Measurements from ENCODE around the gene RPS16. TPM values are rescaled to one million over a fixed set of nuclear protein-coding genes. Genes with fewer than 3 reads are reported as not detected.

RPS16 gene
- total and polyA plus RNA-seq, 2 of the 13 experiments (the other 11 are each of a cell fraction or from before 2014, with no cell fraction given), result 488 to 2,583 TPM

DNA sequence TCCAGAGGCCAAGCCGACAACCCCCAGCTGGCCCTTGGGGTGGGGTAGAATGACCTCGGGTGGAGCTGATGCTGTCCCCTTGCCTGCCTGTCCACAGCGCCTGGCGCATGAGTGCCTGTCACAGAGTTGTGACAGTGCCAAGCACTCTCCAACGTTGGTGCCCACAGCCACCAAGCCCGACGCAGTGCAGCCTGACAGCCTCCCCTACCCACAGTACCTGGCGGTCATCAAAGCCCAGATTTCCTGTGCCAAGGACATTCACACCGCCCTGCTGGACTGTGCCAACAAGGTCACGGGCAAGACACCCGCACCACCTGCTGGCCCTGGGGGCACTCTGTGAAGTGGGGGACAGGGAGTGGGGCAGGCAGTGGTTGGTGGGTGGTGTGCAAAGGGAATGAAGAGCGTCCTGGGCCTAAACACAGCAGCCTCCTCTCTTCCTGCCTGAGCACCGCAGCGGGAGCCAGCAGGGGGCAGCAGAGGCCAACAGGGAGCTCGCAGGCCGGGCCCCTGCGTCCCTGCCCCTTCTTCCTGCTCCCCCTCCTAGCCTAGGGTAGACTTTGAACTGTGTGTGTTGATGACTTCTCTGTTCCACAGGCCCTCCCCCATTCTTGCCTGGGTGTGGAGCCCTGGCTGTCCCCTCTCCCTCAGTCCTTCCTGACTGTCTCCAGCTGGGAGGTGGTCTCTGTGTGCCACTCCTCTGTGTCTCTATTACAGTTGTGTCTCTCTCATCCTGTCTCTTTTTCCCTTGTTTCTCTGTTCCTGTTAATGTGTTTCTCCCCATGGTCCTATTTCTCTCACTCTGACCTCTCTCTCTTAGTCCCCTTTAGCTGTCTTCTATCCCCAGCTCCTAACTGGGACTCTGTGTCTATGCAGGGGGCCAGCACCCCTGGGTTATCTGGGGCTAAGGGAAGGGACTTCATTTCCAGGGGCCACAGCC lies 38.1 kb downstream of the RPS16 start (continued):
- TF ChIP-seq DPF2 (CRISPR knock-in tag; IDR thresholded peaks at IDR 0.05; ENCODE audit: borderline replicate concordance, low read depth), result peak; percentile 37; the same call in 1 of the 2 replicates
- TF ChIP-seq ZNF614 (CRISPR knock-in tag; IDR thresholded peaks at IDR 0.05; ENCODE audit: borderline replicate concordance), result 0 out of 2 replicates have a peak, but pooled peaks have one; percentile 44
- TF ChIP-seq ZNF136 (CRISPR knock-in tag; IDR thresholded peaks at IDR 0.05; ENCODE audit: low read depth), result no peak
- TF ChIP-seq, protein P1, sequence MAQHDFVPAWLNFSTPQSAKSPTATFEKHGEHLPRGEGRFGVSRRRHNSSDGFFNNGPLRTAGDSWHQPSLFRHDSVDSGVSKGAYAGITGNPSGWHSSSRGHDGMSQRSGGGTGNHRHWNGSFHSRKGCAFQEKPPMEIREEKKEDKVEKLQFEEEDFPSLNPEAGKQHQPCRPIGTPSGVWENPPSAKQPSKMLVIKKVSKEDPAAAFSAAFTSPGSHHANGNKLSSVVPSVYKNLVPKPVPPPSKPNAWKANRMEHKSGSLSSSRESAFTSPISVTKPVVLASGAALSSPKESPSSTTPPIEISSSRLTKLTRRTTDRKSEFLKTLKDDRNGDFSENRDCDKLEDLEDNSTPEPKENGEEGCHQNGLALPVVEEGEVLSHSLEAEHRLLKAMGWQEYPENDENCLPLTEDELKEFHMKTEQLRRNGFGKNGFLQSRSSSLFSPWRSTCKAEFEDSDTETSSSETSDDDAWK (CRISPR knock-in tag; IDR thresholded peaks at IDR 0.05), result no peak
- TF ChIP-seq MTF1 (CRISPR knock-in tag; IDR thresholded peaks at IDR 0.05), result peak; percentile 68; the same call in 1 of the 2 replicates
- TF ChIP-seq HDAC2 (CRISPR knock-in tag; IDR thresholded peaks at IDR 0.05), result peak; percentile 85
- peak; percentile 92 for TF ChIP-seq ERF (CRISPR knock-in tag; IDR thresholded peaks at IDR 0.05)
- no peak for TF ChIP-seq SIN3B (IDR thresholded peaks at IDR 0.05; ENCODE audit: low read length)
- peak; percentile 90 for TF ChIP-seq MIER3 (CRISPR knock-in tag; IDR thresholded peaks at IDR 0.05; ENCODE audit: borderline replicate concordance)
- no peak for TF ChIP-seq ZFP82 (CRISPR knock-in tag; IDR thresholded peaks at IDR 0.05; ENCODE audit: borderline replicate concordance)
- TF ChIP-seq, protein P2, sequence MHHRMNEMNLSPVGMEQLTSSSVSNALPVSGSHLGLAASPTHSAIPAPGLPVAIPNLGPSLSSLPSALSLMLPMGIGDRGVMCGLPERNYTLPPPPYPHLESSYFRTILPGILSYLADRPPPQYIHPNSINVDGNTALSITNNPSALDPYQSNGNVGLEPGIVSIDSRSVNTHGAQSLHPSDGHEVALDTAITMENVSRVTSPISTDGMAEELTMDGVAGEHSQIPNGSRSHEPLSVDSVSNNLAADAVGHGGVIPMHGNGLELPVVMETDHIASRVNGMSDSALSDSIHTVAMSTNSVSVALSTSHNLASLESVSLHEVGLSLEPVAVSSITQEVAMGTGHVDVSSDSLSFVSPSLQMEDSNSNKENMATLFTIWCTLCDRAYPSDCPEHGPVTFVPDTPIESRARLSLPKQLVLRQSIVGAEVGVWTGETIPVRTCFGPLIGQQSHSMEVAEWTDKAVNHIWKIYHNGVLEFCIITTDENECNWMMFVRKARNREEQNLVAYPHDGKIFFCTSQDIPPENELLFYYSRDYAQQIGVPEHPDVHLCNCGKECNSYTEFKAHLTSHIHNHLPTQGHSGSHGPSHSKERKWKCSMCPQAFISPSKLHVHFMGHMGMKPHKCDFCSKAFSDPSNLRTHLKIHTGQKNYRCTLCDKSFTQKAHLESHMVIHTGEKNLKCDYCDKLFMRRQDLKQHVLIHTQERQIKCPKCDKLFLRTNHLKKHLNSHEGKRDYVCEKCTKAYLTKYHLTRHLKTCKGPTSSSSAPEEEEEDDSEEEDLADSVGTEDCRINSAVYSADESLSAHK (CRISPR knock-in tag; IDR thresholded peaks at IDR 0.05; ENCODE audit: borderline replicate concordance), result no peak
- no peak for TF ChIP-seq ZKSCAN1 (IDR thresholded peaks at IDR 0.05; ENCODE audit: low read length)
- TF ChIP-seq ZFP1 (CRISPR knock-in tag; IDR thresholded peaks at IDR 0.05), result peak; percentile 57; the same call in 1 of the 2 replicates
- TF ChIP-seq SRSF1 (optimal IDR thresholded peaks at IDR 0.05; ENCODE audit: low read depth, low read length), result no peak
- TF ChIP-seq, protein P3, sequence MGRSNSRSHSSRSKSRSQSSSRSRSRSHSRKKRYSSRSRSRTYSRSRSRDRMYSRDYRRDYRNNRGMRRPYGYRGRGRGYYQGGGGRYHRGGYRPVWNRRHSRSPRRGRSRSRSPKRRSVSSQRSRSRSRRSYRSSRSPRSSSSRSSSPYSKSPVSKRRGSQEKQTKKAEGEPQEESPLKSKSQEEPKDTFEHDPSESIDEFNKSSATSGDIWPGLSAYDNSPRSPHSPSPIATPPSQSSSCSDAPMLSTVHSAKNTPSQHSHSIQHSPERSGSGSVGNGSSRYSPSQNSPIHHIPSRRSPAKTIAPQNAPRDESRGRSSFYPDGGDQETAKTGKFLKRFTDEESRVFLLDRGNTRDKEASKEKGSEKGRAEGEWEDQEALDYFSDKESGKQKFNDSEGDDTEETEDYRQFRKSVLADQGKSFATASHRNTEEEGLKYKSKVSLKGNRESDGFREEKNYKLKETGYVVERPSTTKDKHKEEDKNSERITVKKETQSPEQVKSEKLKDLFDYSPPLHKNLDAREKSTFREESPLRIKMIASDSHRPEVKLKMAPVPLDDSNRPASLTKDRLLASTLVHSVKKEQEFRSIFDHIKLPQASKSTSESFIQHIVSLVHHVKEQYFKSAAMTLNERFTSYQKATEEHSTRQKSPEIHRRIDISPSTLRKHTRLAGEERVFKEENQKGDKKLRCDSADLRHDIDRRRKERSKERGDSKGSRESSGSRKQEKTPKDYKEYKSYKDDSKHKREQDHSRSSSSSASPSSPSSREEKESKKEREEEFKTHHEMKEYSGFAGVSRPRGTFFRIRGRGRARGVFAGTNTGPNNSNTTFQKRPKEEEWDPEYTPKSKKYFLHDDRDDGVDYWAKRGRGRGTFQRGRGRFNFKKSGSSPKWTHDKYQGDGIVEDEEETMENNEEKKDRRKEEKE (IDR thresholded peaks at IDR 0.05), result no peak
- no peak for TF ChIP-seq ZNF33A (CRISPR knock-in tag; IDR thresholded peaks at IDR 0.05; ENCODE audit: borderline replicate concordance)
- no peak for TF ChIP-seq ZNF343 (CRISPR knock-in tag; IDR thresholded peaks at IDR 0.05)
- TF ChIP-seq ZNF260 (CRISPR knock-in tag; IDR thresholded peaks at IDR 0.05; ENCODE audit: borderline replicate concordance, low read depth), result no peak
- no peak for TF ChIP-seq ZBTB42 (CRISPR knock-in tag; IDR thresholded peaks at IDR 0.05)
- TF ChIP-seq CCDC6 (CRISPR knock-in tag; IDR thresholded peaks at IDR 0.05), result no peak
- TF ChIP-seq, protein P4, sequence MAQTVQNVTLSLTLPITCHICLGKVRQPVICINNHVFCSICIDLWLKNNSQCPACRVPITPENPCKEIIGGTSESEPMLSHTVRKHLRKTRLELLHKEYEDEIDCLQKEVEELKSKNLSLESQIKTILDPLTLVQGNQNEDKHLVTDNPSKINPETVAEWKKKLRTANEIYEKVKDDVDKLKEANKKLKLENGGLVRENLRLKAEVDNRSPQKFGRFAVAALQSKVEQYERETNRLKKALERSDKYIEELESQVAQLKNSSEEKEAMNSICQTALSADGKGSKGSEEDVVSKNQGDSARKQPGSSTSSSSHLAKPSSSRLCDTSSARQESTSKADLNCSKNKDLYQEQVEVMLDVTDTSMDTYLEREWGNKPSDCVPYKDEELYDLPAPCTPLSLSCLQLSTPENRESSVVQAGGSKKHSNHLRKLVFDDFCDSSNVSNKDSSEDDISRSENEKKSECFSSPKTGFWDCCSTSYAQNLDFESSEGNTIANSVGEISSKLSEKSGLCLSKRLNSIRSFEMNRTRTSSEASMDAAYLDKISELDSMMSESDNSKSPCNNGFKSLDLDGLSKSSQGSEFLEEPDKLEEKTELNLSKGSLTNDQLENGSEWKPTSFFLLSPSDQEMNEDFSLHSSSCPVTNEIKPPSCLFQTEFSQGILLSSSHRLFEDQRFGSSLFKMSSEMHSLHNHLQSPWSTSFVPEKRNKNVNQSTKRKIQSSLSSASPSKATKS (CRISPR knock-in tag; IDR thresholded peaks at IDR 0.05), result 0 out of 2 replicates have a peak, but pooled peaks have one; percentile 37

Measured in HepG2 (cell line).